GM12878 (cell line): ENCODE data around the gene LMAN2L. TPM values are rescaled to one million over a fixed set of nuclear protein-coding genes. Genes with fewer than 3 reads are reported as not detected.

Experiments
- ATAC-seq: fragments of 200-7000 bp; cut with Tn5 transposase; 3 replicates; pipeline ENCODE4 v1.9.1; 2020; ENCODE audit warnings: mild to moderate bottlenecking, moderate library complexity
- BruUV-seq: library from RNA; stranded (reverse); fragments of 400-500 nt; replicated peaks from 2 replicates; lab custom pipeline; 2021; lab: Mats Ljungman, UMichigan
- CTCF ChIA-PET: fragments of 300-600 bp; sonication (Branson Sonifier 250); formaldehyde crosslinking; extraction: SDS; loops from one replicate; lab custom pipeline; 2021; ENCODE audit warnings: inconsistent platforms; lab: Yijun Ruan, JAX
- POLR2A ChIA-PET: fragments of 350-600 bp; formaldehyde crosslinking; extraction: SDS; loops from one replicate; lab custom pipeline; 2021; ENCODE audit warnings: inconsistent platforms; lab: Charles Lee
- RAD21 ChIA-PET: fragments of 300-600 bp; sonication (Branson Sonifier 250); formaldehyde crosslinking; loops from one replicate; lab custom pipeline; 2023; ENCODE audit warnings: antibody characterized with exemption; ENCODE audit not compliant: unreplicated experiment; lab: Charles Lee
- SMC1A ChIA-PET: fragments of 300-600 bp; sonication (Branson Sonifier 250); formaldehyde crosslinking; loops from one replicate; lab custom pipeline; 2023; ENCODE audit not compliant: unreplicated experiment, uncharacterized antibody; lab: Charles Lee
- DNase-seq: peaks from one replicate; pipeline ENCODE4 v3.0.0-alpha.2; 2011; ENCODE audit warnings: low read depth, low spot score
- FAIRE-seq: peaks from 3 replicates; lab custom pipeline; 2011; peaks lifted over from hg19 to GRCh38; lab: Jason Lieb, UNC
- H2AFZ ChIP-seq: 2 replicates; pipeline ENCODE4 v1.6.0; 2011; ENCODE audit warnings: low read depth, low read length, control low read depth; ENCODE audit not compliant: control insufficient read depth
- H3K27ac ChIP-seq: 2 replicates; pipeline ENCODE4 v1.5.1; 2011; ENCODE audit warnings: control low read depth; ENCODE audit not compliant: control insufficient read depth, insufficient read depth
- H3K27me3 ChIP-seq, 2 experiments: replicated peaks in 1 of 2; 2 replicates each; pipeline versions ENCODE4 v1.6.0 to v1.6.1; 2011; ENCODE audit warnings: low read length in 1 of 2; ENCODE audit not compliant: control insufficient read depth in 2 of 2, insufficient read depth in 2 of 2
- H3K36me3 ChIP-seq, 2 experiments: 2 replicates each; pipeline ENCODE4 v1.5.1; 2011; ENCODE audit warnings: low read length in 1 of 2; ENCODE audit not compliant: control insufficient read depth in 2 of 2, insufficient read depth in 2 of 2
- H3K4me1 ChIP-seq: 2 replicates; pipeline ENCODE4 v1.6.1; 2011; ENCODE audit warnings: mild to moderate bottlenecking, low read length, moderate library complexity, mixed read lengths; ENCODE audit not compliant: control insufficient read depth, insufficient read depth
- H3K4me2 ChIP-seq: 2 replicates; pipeline ENCODE4 v1.6.0; 2011; ENCODE audit warnings: control low read depth; ENCODE audit not compliant: control insufficient read depth, insufficient read depth
- H3K4me3 ChIP-seq: fragments of 200-600 bp; sonication (generic); 2 replicates; pipeline ENCODE4 v1.5.1; 2016
- H3K79me2 ChIP-seq: 2 replicates; pipeline ENCODE4 v1.6.0; 2011; ENCODE audit warnings: low read length; ENCODE audit not compliant: control insufficient read depth, insufficient read depth
- H3K9ac ChIP-seq: 2 replicates; pipeline ENCODE4 v1.8.0; 2011; ENCODE audit warnings: low read length, control low read depth, mixed read lengths; ENCODE audit not compliant: control insufficient read depth, insufficient read depth
- H3K9me3 ChIP-seq: replicated peaks from 3 replicates; pipeline ENCODE4 v1.5.1; 2011; ENCODE audit warnings: mild to moderate bottlenecking, low read length; ENCODE audit not compliant: control insufficient read depth, insufficient read depth
- H4K20me1 ChIP-seq: 2 replicates; pipeline ENCODE4 v1.6.0; 2011; ENCODE audit not compliant: control insufficient read depth, insufficient read depth
- BCL3 ChIP-seq: IDR thresholded peaks from 2 replicates; pipeline ENCODE4 v1.6.1; 2011; ENCODE audit warnings: borderline replicate concordance, low read depth, mild to moderate bottlenecking, moderate library complexity, low read length; ENCODE audit not compliant: insufficient read depth, poor library complexity, severe bottlenecking
- EED ChIP-seq: sonication (generic); IDR thresholded peaks from 2 replicates; pipeline ENCODE4 v1.6.1; 2016; ENCODE audit warnings: antibody characterized with exemption, low read depth
- FOXK2 ChIP-seq: fragments of 450-650 bp; IDR thresholded peaks from 2 replicates; pipeline ENCODE4 v1.6.1; 2017; ENCODE audit warnings: mild to moderate bottlenecking, moderate library complexity
- HDAC6 ChIP-seq: fragments of 200-600 bp; sonication (generic); IDR thresholded peaks from one replicate; pipeline ENCODE4 v1.8.0; 2017; ENCODE audit warnings: antibody characterized with exemption; ENCODE audit not compliant: unreplicated experiment
- KAT2A ChIP-seq: conservative IDR thresholded peaks from 2 replicates; pipeline ENCODE4 v1.6.1; 2011; ENCODE audit warnings: low read depth, low read length; ENCODE audit not compliant: control insufficient read depth
- MEF2A ChIP-seq: IDR thresholded peaks from 2 replicates; pipeline ENCODE4 v1.6.1; 2011; ENCODE audit warnings: low read depth, mild to moderate bottlenecking, low read length, moderate library complexity; ENCODE audit not compliant: insufficient read depth
- MYC ChIP-seq: IDR thresholded peaks from 2 replicates; pipeline ENCODE4 v1.6.1; 2011; ENCODE audit warnings: mild to moderate bottlenecking, low read length, moderate library complexity, inconsistent platforms; ENCODE audit not compliant: insufficient read depth, insufficient replicate concordance, insufficient read length, severe bottlenecking
- NFIC ChIP-seq: IDR thresholded peaks from 2 replicates; pipeline ENCODE4 v1.6.1; 2012; ENCODE audit warnings: low read depth, mild to moderate bottlenecking, inconsistent platforms, low read length, moderate library complexity
- RELB ChIP-seq: fragments of 450-650 bp; IDR thresholded peaks from 2 replicates; pipeline ENCODE4 v1.6.1; 2017; ENCODE audit warnings: low read depth, mild to moderate bottlenecking, moderate library complexity
- STAT3 ChIP-seq: IDR thresholded peaks from 2 replicates; pipeline ENCODE4 v1.6.1; 2011; ENCODE audit warnings: low read depth, low read length, improper control_type of control experiment
- ZNF592 ChIP-seq: fragments of 450-650 bp; IDR thresholded peaks from 2 replicates; pipeline ENCODE4 v1.6.1; 2017; ENCODE audit warnings: mild to moderate bottlenecking, moderate library complexity
- ZNF622 ChIP-seq: fragments of 450-650 bp; IDR thresholded peaks from 2 replicates; pipeline ENCODE4 v1.6.1; 2017; ENCODE audit warnings: mild to moderate bottlenecking, inconsistent platforms
- ZNF687 ChIP-seq: fragments of 450-650 bp; IDR thresholded peaks from 2 replicates; pipeline ENCODE4 v1.6.1; 2017; ENCODE audit warnings: mild to moderate bottlenecking, moderate library complexity
- WGBS: methylation state at CpG from one replicate; pipeline ENCODE4 v1.1.6; 2016; ENCODE audit warnings: low lambda C conversion rate; ENCODE audit not compliant: insufficient replicate concordance, insufficient coverage; ENCODE audit errors: missing lambda C conversion rate; 5-methylcytosine and 5-hydroxymethylcytosine counted together
- in situ Hi-C: fragments of 300-500 bp; cut with MboI; formaldehyde crosslinking; loops from 9 replicates; pipeline ENCODE4 v1.14.3; 2018; ENCODE audit warnings: mixed read lengths
- intact Hi-C: fragments of 100-400 bp; cut with micrococcal nuclease; formaldehyde crosslinking; loops from one replicate; pipeline ENCODE4 v1.14.2; 2022; ENCODE audit not compliant: unreplicated experiment
- polyA plus RNA-seq, 11 experiments: library from polyadenylated mRNA; depleted of rRNA in 4 of 11; unstranded in 6 of 11; stranded (reverse) in 5 of 11; fragments of >200 nt; fragmentation: Nextera tagmentation in 4 of 11; fragmentation: Illumina TruSeq in 1 of 11; extraction: Ambion mirVana in 4 of 11; extraction: Trizol in 1 of 11; gene quantifications; 1 replicate in 1 of 11; 2 replicates in 10 of 11; pipeline versions ENCODE4 v1.2.1 to v1.2.3, GENCODE V29; 2011 to 2016; ENCODE audit warnings: inconsistent platforms in 2 of 11, missing spikeins in 2 of 11, low read depth in 1 of 11
- total RNA-seq, 4 experiments: library from RNA; depleted of rRNA in 3 of 4; stranded (reverse); fragments of >200 nt in 3 of 4; fragmentation: Illumina TruSeq in 1 of 4; extraction: Trizol in 1 of 4; gene quantifications; 2 replicates each; pipeline versions ENCODE4 v1.2.1 to v1.2.3, GENCODE V29; 2013 to 2021

LMAN2L gene
- total and polyA plus RNA-seq, 10 of the 15 experiments (the other 5 are each of a cell fraction or from before 2014, with no cell fraction given) = 5.7 to 16.3 (median 10.7) TPM

- H3K36me3 ChIP-seq = no peaks in the 10 kb centered on the region
- intact Hi-C loops = no loop called here
- H3K27ac ChIP-seq = no peak overlapping the region
- FAIRE-seq (no peak), ATAC-seq (no peak), DNase-seq (no peak)
- no peak overlapping the region for H3K4me2 ChIP-seq
- no peaks in the 10 kb centered on the region for H4K20me1 ChIP-seq
- in situ Hi-C loops = no loop called here
- no TSS peak for BruUV-seq
- ChIA-PET POLR2A (interaction anchor here (0.9 kb wide), 1 partner anchor 100 kb away, joined by 3 read pairs; no protein-coding TSS in a partner anchor), CTCF (interaction anchor here (0.9 kb wide), 1 partner anchor 194 kb away, joined by 3 read pairs; the partner anchor contains the start of gene ANKRD39), SMC1A (no interaction called here), RAD21 (no interaction called here)
- no peak overlapping the region for H2AFZ ChIP-seq
- 0 out of 4 replicates have a peak, but pooled peaks cover 0 to 2% of the 10 kb centered on the region in 2 experiments for H3K27me3 ChIP-seq
- H3K79me2 ChIP-seq = no peaks in the 10 kb centered on the region
- H3K4me3 ChIP-seq = no peak overlapping the region
- 32% methylated on average over 7 of the region's 7 CpGs for WGBS
- no peaks in the 10 kb centered on the region for H3K9me3 ChIP-seq
- no peaks in the 10 kb centered on the region for H3K4me1 ChIP-seq
- H3K9ac ChIP-seq = no peak overlapping the region
- TF ChIP-seq BCL3 (no peak), MYC (no peak), EED (no peak), ZNF687 (no peak), RELB (no peak), FOXK2 (no peak), KAT2A (no peak), MEF2A (no peak), NFIC (no peak), STAT3 (no peak), HDAC6 (no peak), ZNF622 (no peak), ZNF592 (no peak)
Measured at GRCh38 chr2:96663829-96664228, 76.0 kb downstream of the LMAN2L start.
